IMR-90 (cell line): ENCODE data around the gene MREG. TPM values are rescaled to one million over a fixed set of nuclear protein-coding genes. Genes with fewer than 3 reads are reported as not detected.

Experiments used
- ATAC-seq: fragments of 200-7000 bp; cut with Tn5 transposase; 2 replicates; pipeline ENCODE4 v1.9.1; 2020; ENCODE audit warnings: low read depth, mild to moderate bottlenecking, moderate library complexity
- BruUV-seq: library from RNA; stranded (reverse); fragments of 400-500 nt; replicated peaks from 2 replicates; lab custom pipeline; 2021; lab: Mats Ljungman, UMichigan
- CTCF ChIA-PET: fragments of 300-600 bp; formaldehyde crosslinking; extraction: SDS; loops from one replicate; lab custom pipeline; 2021; ENCODE audit warnings: antibody characterized with exemption; lab: Yijun Ruan, JAX
- POLR2A ChIA-PET: fragments of 300-600 bp; sonication (Branson Sonifier 250); formaldehyde crosslinking; loops from one replicate; lab custom pipeline; 2022; ENCODE audit warnings: antibody characterized with exemption; ENCODE audit not compliant: unreplicated experiment; lab: Charles Lee
- DNase-seq: peaks from one replicate; pipeline ENCODE4 v3.0.0; 2013
- H2AFZ ChIP-seq: replicated peaks from 2 replicates; pipeline ENCODE3; 2013; ENCODE audit warnings: low read length, mild to moderate bottlenecking; ENCODE audit not compliant: poor library complexity
- H2AK5ac ChIP-seq: 2 replicates; pipeline ENCODE4 v1.6.1; 2013; ENCODE audit warnings: low read depth, low read length, inconsistent platforms
- H2AK9ac ChIP-seq: replicated peaks from 2 replicates; pipeline ENCODE3; 2013; ENCODE audit warnings: mild to moderate bottlenecking, low read depth, low read length, moderate library complexity; ENCODE audit not compliant: poor library complexity
- H2BK120ac ChIP-seq: 2 replicates; pipeline ENCODE4 v1.6.1; 2013; ENCODE audit warnings: low read depth, low read length, inconsistent platforms
- H2BK15ac ChIP-seq: 3 replicates; pipeline ENCODE4 v1.6.1; 2013; ENCODE audit warnings: low read depth, low read length, inconsistent platforms
- H2BK20ac ChIP-seq: 2 replicates; pipeline ENCODE4 v1.6.1; 2013; ENCODE audit warnings: low read depth, mild to moderate bottlenecking, inconsistent platforms, low read length, moderate library complexity
- H2BK5ac ChIP-seq: 2 replicates; pipeline ENCODE4 v1.6.1; 2013; ENCODE audit warnings: mild to moderate bottlenecking, low read depth, low read length, inconsistent platforms; ENCODE audit not compliant: poor library complexity, severe bottlenecking
- H3K14ac ChIP-seq: replicated peaks from 2 replicates; pipeline ENCODE4 v1.6.1; 2013; ENCODE audit warnings: low read depth, low read length, inconsistent platforms
- H3K18ac ChIP-seq: 2 replicates; pipeline ENCODE4 v1.6.1; 2013; ENCODE audit warnings: low read depth, low read length, control low read depth
- H3K23ac ChIP-seq: 2 replicates; pipeline ENCODE4 v1.6.1; 2013; ENCODE audit warnings: low read depth, low read length, inconsistent platforms
- H3K27ac ChIP-seq: 2 replicates; pipeline ENCODE4 v1.5.1; 2013; ENCODE audit warnings: mild to moderate bottlenecking, control low read depth, low read length; ENCODE audit not compliant: insufficient read depth
- H3K27me3 ChIP-seq: 2 replicates; pipeline ENCODE4 v1.6.1; 2013; ENCODE audit warnings: low read length; ENCODE audit not compliant: control insufficient read depth, insufficient read depth
- H3K36me3 ChIP-seq: 2 replicates; pipeline ENCODE4 v1.6.1; 2013; ENCODE audit warnings: low read length, mixed read lengths; ENCODE audit not compliant: control insufficient read depth, insufficient read depth
- H3K4ac ChIP-seq: 2 replicates; pipeline ENCODE4 v1.6.1; 2013; ENCODE audit warnings: low read depth, low read length, inconsistent platforms
- H3K4me1 ChIP-seq: 2 replicates; pipeline ENCODE4 v1.6.1; 2013; ENCODE audit warnings: low read length, mixed read lengths; ENCODE audit not compliant: control insufficient read depth, insufficient read depth
- H3K4me2 ChIP-seq: 2 replicates; pipeline ENCODE4 v1.6.1; 2013; ENCODE audit warnings: low read depth, mild to moderate bottlenecking, control low read depth, low read length, moderate library complexity
- H3K4me3 ChIP-seq: 2 replicates; pipeline ENCODE4 v1.5.1; 2013; ENCODE audit warnings: low read depth, mild to moderate bottlenecking, control low read depth, low read length, moderate library complexity; ENCODE audit not compliant: insufficient read depth
- H3K56ac ChIP-seq: 2 replicates; pipeline ENCODE4 v1.6.1; 2013; ENCODE audit warnings: low read length, inconsistent platforms; ENCODE audit not compliant: insufficient read depth; ENCODE audit errors: extremely low read depth
- H3K79me1 ChIP-seq, 2 experiments: 2 replicates each; pipeline ENCODE4 v1.6.1; 2013; ENCODE audit warnings: low read length in 2 of 2, inconsistent platforms in 1 of 2, low read depth in 1 of 2
- H3K9ac ChIP-seq: 2 replicates; pipeline ENCODE4 v1.6.1; 2013; ENCODE audit warnings: low read depth, low read length, control low read depth
- H3K9me1 ChIP-seq: 2 replicates; pipeline ENCODE4 v1.6.1; 2013; ENCODE audit warnings: low read length, inconsistent platforms; ENCODE audit not compliant: insufficient read depth
- H3K9me3 ChIP-seq: 2 replicates; pipeline ENCODE4 v1.6.1; 2013; ENCODE audit warnings: low read length; ENCODE audit not compliant: control insufficient read depth, insufficient read depth
- H4K20me1 ChIP-seq: 2 replicates; pipeline ENCODE4 v1.6.1; 2013; ENCODE audit warnings: low read length, inconsistent platforms; ENCODE audit not compliant: insufficient read depth
- H4K5ac ChIP-seq: 2 replicates; pipeline ENCODE4 v1.6.1; 2013; ENCODE audit warnings: mild to moderate bottlenecking, low read depth, low read length, control low read depth
- H4K8ac ChIP-seq, 2 experiments: 2 replicates each; pipeline ENCODE4 v1.6.1; 2013; ENCODE audit warnings: low read depth in 2 of 2, low read length in 2 of 2, control low read depth in 1 of 2, inconsistent platforms in 1 of 2
- H4K91ac ChIP-seq: 2 replicates; pipeline ENCODE4 v1.6.1; 2013; ENCODE audit warnings: low read depth, low read length, inconsistent platforms; ENCODE audit not compliant: insufficient read depth
- MAFK ChIP-seq: IDR thresholded peaks from 2 replicates; pipeline ENCODE4 v1.6.1; 2012; ENCODE audit warnings: low read depth, low read length, improper control_type of control experiment
- MAZ ChIP-seq: IDR thresholded peaks from 2 replicates; pipeline ENCODE4 v1.6.1; 2012; ENCODE audit warnings: low read depth, mild to moderate bottlenecking, low read length, improper control_type of control experiment, moderate library complexity, borderline replicate concordance
- RCOR1 ChIP-seq: IDR thresholded peaks from 2 replicates; pipeline ENCODE4 v1.6.1; 2012; ENCODE audit warnings: mild to moderate bottlenecking, low read length, improper control_type of control experiment; ENCODE audit not compliant: insufficient replicate concordance
- WGBS, 2 experiments: methylation state at CpG; one replicate each; pipeline versions ENCODE4 v1.1.5 to v1.1.7; 2013; ENCODE audit warnings: missing lambda C conversion rate in 2 of 2; ENCODE audit not compliant: insufficient read length in 1 of 2; ENCODE audit errors: extremely low coverage in 2 of 2; 5-methylcytosine and 5-hydroxymethylcytosine counted together
- dilution Hi-C: fragments of 300-500 bp; cut with HindIII; formaldehyde crosslinking; loops from one replicate; pipeline ENCODE4 v1.14.3; 2018; ENCODE audit warnings: low sequenced_read_pairs; ENCODE audit not compliant: unreplicated experiment
- in situ Hi-C: fragments of 300-500 bp; cut with MboI; formaldehyde crosslinking; loops from 3 replicates; pipeline ENCODE4 v1.14.3; 2019; ENCODE audit warnings: low sequenced_read_pairs, inconsistent platforms, mixed read lengths
- intact Hi-C: fragments of 100-400 bp; cut with micrococcal nuclease; formaldehyde crosslinking; loops from 2 replicates; pipeline ENCODE4 v1.10.0; 2022
- polyA plus RNA-seq, 3 experiments: library from polyadenylated mRNA; depleted of rRNA; stranded (reverse); fragments of >200 nt; gene quantifications; 2 replicates each; pipeline ENCODE4 v1.2.3, GENCODE V29; 2012; ENCODE audit warnings: low replicate concordance in 1 of 3
- total RNA-seq: library from RNA; depleted of rRNA; stranded (reverse); fragments of >200 nt; gene quantifications from 2 replicates; pipeline ENCODE4 v1.2.3, GENCODE V29; 2012

The MREG gene
- total and polyA plus RNA-seq, 2 of the 4 experiments (the other 2 are of a cell fraction) = 1.0 to 1.8 TPM

DNA sequence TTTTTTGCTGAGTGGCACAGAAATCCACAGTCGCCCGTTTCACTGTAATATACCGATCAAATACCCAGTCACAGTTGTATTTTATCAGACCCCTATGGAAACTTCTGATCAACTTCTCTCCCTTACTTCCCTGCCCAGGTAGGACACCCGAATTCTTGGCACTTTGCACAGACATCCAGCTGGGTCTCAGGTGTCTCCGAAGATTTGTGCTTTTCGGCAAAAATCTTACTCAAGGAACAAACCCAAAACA is 596 bp downstream of the MREG start:
- dilution Hi-C loops (no loop called here), intact Hi-C loops (no loop called here), in situ Hi-C loops (no loop called here)
- CTCF ChIA-PET = interaction anchor here (1.5 to 2.7 kb wide), 2 partner anchors 12 to 62 kb away, joined by 4 to 12 read pairs; no protein-coding TSS in a partner anchor
- Histone ChIP-seq H2BK15ac (no peak overlapping the region), H4K20me1 (no peaks in the 10 kb centered on the region), H3K9ac (peak overlapping the region; percentile 44; the same call in 1 of the 2 replicates), H2AK5ac (no peak overlapping the region), H4K5ac (no peak overlapping the region), H4K8ac (peak overlapping the region in 1 of 2 experiments; percentile 24; a peak in 1 of 4 replicates), H3K23ac (peak overlapping the region; percentile 62; the same call in 1 of the 2 replicates), H3K56ac (no peak overlapping the region), H2AK9ac (peak overlapping the region; percentile 22), H3K36me3 (no peaks in the 10 kb centered on the region), H2BK20ac (no peak overlapping the region), H3K18ac (no peak overlapping the region), H3K4me1 (peaks cover 2% of the 10 kb centered on the region; the same call in 1 of the 2 replicates), H3K27ac (no peak overlapping the region), H3K4me2 (peak overlapping the region; percentile 100), H3K14ac (peak overlapping the region; percentile 19; the same call in 1 of the 2 replicates), H4K91ac (no peak overlapping the region), H3K27me3 (no peaks in the 10 kb centered on the region), H2BK120ac (no peak overlapping the region), H2BK5ac (no peak overlapping the region), H2AFZ (peak overlapping the region; percentile 93), H3K4ac (no peak overlapping the region), H3K79me1 (no peaks in the 10 kb centered on the region), H3K9me1 (no peaks in the 10 kb centered on the region), H3K9me3 (no peaks in the 10 kb centered on the region), H3K4me3 (peak overlapping the region; percentile 89)
- POLR2A ChIA-PET = no interaction called here
- DNase-seq = no peak
- 10% methylated on average over 3 of the region's 6 CpGs; no CpG with 5 or more reads in 1 of the 2 experiments for WGBS, 2 experiments
- peak; percentile 5; the same call in 1 of the 2 replicates for ATAC-seq
- BruUV-seq = no TSS peak
- TF ChIP-seq RCOR1 (no peak), MAZ (no peak), MAFK (peak; percentile 87)
